NCI-H748 (cell line): ENCODE measurements around the gene UBASH3A.
A peak's percentile ranks its signal among the peaks of the same experiment; 100 is the strongest.

Source experiments
- DNase-seq: peaks from one replicate; lab custom pipeline; 2025; ENCODE audit not compliant: unreplicated experiment; lab: John Stamatoyannopoulos, UW

UBASH3A gene

DNA sequence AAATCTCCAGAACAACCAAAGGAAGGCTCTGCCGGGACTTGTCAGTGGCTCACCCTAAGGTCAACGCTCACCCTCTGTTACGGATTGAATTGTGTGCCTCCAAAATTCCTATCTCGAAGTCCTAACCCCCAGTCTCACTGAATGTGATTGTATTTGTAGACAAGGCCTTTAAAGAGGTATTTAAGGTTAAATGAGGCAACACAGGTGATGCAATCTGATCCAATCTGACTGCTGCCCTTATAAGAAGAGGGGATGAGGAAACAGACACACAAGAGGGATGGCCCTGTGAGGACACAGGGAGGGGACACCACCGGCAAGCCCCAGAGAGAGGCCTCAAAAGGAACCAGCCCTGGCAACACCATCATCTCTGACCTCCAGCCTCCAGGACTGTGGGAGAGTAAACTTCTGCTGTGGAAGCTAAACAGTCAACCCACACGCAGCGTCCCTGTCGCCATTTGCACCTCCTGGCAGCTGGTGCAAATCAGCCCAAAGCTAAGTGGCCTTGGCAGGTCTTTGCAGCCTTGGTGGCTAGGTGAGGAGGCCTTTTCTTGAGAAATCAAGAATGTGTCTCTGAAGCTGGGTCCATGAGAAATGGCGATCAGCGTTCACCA, 24.2 kb downstream of the UBASH3A start:
- DNase-seq, result no peak

- no peak for DNase-seq
Observed at GRCh38 chr21:42429021-42429420, 25.3 kb downstream of the UBASH3A start.

GRCh38 chr21:42429856-42430255, 26.2 kb downstream of the UBASH3A start:
- DNase-seq, result no peak

DNA sequence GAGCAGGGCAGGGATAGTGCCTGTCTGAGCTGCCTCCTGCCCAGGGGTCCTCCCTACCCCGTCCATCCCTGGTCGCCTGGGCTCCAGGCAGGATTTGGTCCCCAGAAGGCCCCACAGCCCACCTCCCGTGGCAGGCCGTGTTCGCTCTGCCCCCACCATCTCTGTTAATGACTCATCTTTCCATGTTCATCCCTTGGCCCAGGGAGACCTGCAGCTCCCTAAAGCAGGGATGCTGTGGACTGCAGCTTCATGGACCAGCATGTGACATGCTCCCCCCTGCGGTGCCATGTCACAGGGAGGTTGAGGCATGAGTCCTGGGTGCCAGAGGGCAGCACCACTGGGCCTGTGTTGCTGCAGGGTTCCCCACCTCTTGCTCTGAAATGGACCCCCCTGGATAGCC, 26.8 kb downstream of the UBASH3A start:
- no peak for DNase-seq

DNA sequence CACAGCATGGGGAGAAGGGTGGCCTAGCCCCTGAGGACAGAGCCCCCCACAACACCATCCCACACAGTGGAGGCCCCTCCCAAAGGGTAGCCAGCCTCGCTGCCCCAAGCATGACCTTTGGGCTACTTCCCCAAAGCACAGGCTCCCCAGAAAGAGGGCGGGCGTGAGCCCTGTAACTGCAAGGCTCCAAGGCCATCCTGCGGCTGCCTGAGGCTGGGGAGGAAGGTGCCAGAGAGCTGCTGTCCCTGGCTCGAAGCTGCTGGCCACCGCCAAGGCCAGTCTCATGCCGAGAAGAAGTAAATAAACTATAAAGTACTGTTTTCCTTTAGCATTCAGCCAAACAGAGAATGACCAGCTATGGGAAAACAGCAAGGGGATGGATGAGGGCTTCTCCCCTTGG, 27.5 kb downstream of the UBASH3A start:
- DNase-seq, result no peak

GRCh38 chr21:42432695-42433094, 29.0 kb downstream of the UBASH3A start:
- DNase-seq, result no peak

GRCh38 chr21:42433946-42434551, 30.3 kb downstream of the UBASH3A start:
- no peak for DNase-seq

DNA sequence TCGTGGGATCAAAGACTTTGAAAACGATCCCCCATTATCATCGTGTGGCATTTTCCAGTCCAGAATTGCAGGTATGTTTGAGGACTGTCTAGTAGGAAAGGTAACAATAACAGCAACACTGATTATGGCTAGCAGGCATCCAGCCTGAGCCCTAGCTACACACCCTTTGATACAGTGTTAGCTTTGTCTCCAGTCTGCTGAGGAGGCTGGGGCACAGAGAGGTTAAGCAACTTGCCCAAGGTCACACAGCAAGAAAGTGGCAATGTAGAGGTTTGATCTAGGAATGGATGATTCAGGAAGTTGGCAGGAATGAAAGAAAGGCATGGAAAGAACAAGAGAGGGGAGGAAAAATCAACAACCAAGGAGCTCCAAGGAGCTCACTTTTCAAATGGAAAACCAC, 31.2 kb downstream of the UBASH3A start:
- no peak for DNase-seq

- DNase-seq, result no peak
Observed at GRCh38 chr21:42435401-42435800, 31.7 kb downstream of the UBASH3A start.

DNA sequence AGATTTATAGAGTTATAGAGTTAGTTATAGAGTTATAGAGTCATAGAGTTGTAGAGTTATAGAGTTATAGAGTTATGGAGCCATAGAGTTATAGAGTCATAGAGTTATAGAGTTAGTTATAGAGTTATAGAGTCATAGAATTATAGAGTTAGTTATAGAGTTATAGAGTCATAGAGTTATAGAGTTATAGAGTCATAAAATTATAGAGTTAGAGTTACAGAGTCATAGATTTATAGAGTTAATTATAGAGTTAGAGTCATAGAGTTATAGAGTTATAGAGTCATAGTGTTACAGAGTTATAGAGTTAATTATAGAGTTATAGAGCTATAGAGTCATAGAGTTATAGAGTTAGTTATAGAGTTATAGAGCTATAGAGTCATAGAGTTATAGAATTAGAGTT, 32.1 kb downstream of the UBASH3A start:
- DNase-seq, result no peak

DNA sequence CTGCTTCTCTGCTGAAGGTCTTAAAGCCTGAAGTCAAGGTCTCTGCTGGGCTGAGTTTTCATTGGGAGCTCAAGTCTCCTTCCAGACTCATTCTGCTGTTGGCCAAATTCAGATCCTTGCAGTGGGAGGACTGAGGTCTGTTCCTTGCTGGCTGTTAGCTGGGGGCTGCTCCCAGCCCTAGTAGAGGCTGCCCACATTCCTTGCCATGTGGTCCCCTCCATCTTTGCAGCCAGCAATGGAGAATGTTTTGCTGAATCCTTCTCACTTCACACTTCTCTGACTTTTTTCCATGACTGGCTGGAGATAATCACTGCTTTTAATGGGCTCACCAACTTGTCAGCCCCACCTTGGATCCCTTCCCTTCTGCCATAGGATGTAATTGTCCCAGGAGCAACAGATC, 33.2 kb downstream of the UBASH3A start:
- DNase-seq, result no peak

DNA sequence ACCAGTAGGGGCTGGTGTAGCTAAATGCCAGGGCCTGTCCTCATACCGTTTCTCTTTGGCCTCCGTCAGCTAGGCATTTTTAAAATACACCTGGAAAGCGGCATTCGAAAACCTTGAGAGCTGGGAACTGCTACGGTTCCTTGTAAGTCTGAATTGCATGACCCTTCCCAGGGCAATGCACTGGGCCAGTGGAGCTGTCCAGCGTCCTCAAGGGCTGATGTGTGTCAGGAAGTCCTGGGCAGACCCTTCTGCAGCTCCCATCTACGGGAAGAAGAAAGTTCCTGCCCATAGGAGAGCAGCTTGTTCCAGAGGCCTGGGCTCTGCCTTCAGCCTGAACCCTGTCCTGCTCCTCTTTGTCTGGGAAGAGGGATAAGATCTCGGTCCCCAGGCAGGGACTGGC, 34.1 kb downstream of the UBASH3A start:
- no peak for DNase-seq

DNA sequence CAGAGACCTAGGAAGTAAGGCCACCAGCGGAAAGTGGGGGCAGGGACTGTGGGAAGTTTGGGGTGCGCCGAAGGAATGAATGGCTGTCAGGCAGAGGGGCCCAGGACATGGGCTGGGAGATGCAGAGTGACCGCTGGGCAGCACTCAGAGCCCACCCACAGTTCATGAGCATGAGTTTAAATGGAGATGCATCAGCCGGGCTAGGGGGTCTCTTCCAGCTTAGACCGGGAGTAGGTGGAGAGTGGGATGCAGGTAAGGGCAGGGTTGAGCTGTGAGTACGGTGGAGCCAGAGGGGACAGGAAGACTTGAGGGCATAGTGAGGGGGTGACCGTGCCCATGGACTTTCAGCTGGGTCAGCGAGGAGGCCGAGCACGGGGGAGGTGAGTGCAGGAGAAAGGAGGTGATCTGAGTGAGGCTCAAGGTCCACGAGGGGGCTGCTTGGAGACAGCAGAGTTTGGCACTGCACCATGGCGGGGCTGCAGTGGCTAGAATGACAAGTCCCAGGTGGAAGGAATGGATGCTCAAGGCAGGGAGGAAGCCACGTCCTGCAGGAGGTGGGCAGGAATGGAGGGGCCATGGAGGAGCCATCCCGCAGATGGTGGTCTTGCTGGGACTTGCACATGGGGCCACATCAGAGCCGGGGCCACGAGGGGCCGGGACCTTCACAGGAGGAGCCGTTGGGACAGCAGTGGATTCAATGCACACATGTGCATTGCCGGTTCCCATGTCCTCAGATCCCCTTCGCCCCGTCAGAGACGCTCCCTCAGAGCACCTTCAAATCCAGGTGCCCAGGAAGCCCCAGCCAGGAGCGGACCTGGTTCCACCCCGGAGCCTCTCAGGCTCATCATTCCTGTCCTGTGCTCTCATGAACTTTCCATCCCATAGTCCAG, 34.9 kb downstream of the UBASH3A start:
- no peak for DNase-seq

DNA sequence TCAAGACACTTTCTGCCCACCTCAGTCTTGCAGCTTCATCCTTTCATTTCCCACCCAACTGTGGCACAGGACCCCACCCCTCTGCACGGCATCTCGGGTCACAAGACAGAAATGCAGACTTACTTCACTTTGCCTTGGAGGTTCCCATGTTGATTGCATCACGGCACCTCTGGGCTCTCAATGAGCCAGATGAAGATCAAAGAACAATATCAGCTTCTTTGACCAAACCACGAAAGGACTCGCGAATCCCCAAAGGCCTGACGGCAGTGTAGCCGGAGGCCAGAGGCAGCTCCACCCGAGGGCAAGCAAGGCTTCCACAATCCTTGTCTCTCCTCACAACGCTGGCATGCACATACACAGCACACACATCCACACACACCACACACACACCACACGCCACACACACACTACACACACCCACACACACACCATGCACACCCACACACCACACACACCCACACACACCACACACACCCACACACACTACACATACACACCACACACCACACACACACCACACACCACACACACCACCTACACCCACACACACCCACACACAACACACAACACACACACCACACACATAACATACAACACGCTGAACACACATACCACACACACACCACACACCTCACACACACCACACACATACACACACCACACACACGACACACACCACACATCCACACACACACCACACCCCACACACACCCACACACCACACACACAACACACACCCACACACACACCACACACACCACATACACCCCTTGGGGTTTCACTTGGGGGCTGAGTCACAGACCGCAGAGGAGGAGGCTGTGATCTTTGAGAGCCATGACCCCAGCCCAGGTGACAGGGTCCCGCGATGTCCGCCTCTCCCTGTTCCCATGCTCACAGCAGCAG, 35.8 kb downstream of the UBASH3A start:
- DNase-seq, result no peak

- DNase-seq, result no peak
Observed at GRCh38 chr21:42440187-42440792, 36.6 kb downstream of the UBASH3A start.

DNA sequence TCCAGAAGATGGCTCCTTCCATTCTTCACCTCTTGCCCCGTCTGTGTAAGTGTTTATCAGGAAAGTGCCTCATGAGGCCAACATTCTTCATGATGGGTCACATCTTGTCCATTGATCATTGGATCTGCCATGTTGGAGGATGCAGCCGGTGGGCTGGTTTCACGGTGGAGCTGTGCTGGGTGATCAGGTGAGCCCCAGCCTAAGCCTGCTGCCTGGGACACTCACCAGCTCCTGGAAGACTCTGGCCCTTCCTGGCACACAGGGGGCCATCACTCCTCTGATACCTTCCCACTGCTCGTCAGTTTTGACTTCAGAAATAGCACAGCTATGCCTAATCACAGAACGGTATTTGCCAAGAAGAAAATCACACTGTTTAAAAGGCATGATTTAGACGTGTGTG, 38.3 kb downstream of the UBASH3A start:
- no peak for DNase-seq

DNA sequence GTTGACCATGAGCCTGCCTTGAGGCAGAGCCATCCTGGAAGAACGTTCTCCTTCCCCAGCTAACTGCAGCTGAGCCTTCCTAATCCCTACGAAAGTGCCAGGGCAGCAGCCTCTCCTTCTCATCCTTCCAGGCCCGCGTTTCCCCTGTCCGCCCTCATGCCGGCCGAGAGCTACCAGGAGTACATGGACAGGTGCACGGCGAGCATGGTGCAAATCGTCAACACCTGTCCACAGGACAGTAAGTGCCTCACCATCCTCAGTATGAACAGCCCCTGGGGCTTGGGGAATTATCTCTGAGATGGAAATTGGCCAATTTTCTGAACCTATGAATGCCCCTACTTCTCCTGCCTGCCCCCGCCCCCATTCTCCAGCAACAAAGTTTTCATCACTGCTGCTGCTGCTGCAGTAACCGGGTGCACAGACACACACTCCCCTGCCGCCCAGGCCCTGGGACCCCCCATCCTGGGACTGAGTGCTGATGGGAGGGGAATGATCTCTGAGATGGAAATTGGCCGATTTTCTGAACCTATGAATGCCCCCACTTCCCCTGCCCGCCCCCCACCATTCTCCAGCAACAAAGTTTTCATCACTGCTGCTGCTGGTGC, 39.6 kb downstream of the UBASH3A start:
- DNase-seq, result peak; percentile 39

DNA sequence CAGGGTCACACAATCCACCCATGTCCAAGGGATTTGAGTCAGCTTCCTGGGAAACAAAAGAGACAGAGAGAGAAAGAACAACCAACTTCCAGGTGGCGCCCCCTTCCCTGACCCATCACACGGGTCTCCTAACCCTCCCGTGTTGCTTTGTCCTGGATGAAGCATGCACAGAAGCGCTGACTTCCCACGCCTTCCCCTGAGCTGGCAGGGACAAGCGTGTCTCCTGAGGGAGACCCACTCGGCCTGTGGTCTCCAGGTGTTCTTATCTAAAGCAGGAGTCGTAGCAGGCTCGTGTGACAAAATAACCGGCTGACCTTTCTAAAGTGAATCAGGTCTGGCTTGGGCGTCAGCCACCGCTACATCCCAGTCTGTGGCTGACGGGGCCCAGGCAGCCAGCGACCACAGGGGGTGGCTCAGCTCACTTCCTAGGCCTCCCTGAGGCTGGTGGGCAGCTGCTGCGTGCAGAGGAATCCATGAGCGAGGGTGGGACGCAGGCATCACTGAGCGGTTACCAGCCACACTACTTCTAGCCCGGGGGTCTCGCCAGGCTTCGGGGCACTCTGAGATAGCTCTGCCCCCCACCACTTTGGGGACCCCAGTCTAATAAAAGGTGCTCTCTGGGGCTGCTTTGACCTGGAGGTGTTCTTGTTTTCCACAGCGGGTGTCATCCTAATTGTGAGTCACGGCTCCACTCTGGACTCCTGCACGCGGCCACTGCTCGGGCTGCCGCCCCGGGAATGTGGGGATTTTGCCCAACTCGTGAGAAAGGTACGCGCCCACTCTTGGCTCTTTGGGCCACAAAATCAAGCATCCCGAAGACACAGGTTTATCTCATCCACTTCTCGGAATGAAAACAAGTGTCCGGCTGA, 40.4 kb downstream of the UBASH3A start:
- DNase-seq, result no peak

DNA sequence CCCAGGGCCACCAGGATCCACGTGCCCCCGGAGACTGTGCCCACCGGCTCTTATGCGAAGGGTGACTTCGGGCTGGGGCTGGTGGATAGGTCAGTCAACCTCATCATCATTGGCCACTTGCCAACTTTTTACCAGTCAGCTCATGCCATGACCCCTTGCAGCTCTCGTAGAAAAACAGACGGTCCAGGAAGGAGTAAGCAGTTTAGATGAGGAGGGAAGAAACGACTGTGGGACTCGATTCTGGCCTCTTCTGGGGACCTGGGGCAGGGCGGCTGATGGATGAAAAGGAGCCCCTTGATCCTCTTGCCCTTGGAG, 41.0 kb downstream of the UBASH3A start:
- DNase-seq, result no peak

- no peak for DNase-seq
Observed at GRCh38 chr21:42445311-42445710, 41.6 kb downstream of the UBASH3A start.
